Measurements from ENCODE around the gene GPC5. TPM values are rescaled to one million over a fixed set of nuclear protein-coding genes. Genes with fewer than 3 reads are reported as not detected.

The GPC5 gene
- polyA plus RNA-seq, 3 donors = 0.04 to 1.0 TPM; not detected in 1

- WGBS, 3 donors = 20 to 39% (median 29%) methylated on average over 7 of the region's 7 CpGs
- no peak overlapping the region for H3K27ac ChIP-seq (ENCODE audit: low read depth, low read length)
These were observed 548.2 kb downstream of the GPC5 start for GRCh38 chr13:91946498-91947070.

GRCh38 chr13:91948736-91949135, 550.3 kb downstream of the GPC5 start:
- no peak overlapping the region for H3K27ac ChIP-seq (ENCODE audit: low read depth, low read length)
- WGBS, 3 donors = 67 to 88% (median 72%) methylated on average over 1 of the region's 1 CpG

- no peak overlapping the region for H3K27ac ChIP-seq (ENCODE audit: low read depth, low read length)
- 90 to 100% (median 94%) methylated on average over 1 of the region's 1 CpG for WGBS, 3 donors
These were observed 552.4 kb downstream of the GPC5 start for GRCh38 chr13:91950803-91951202.

- 71 to 93% (median 86%) methylated on average over 1 of the region's 1 CpG for WGBS, 3 donors
- no peak overlapping the region for H3K27ac ChIP-seq (ENCODE audit: low read depth, low read length)
These were observed 557.3 kb downstream of the GPC5 start for GRCh38 chr13:91955546-91956355.

- 6 to 69% (median 65%) methylated on average over 1 of the region's 1 CpG for WGBS, 3 donors
- no peak overlapping the region for H3K27ac ChIP-seq (ENCODE audit: low read depth, low read length)
These were observed 562.5 kb downstream of the GPC5 start for GRCh38 chr13:91960947-91961346.

GRCh38 chr13:91962946-91963345, 564.5 kb downstream of the GPC5 start:
- no peak overlapping the region for H3K27ac ChIP-seq (ENCODE audit: low read depth, low read length)

- no peak overlapping the region for H3K27ac ChIP-seq (ENCODE audit: low read depth, low read length)
- WGBS, 3 donors = 56 to 69% (median 65%) methylated on average over 2 of the region's 2 CpGs
These were observed 567.1 kb downstream of the GPC5 start for GRCh38 chr13:91965511-91965910.

- H3K27ac ChIP-seq (ENCODE audit: low read depth, low read length) = no peak overlapping the region
These were observed 580.1 kb downstream of the GPC5 start for GRCh38 chr13:91978571-91978970.

- H3K27ac ChIP-seq (ENCODE audit: low read depth, low read length) = no peak overlapping the region
- 37 to 78% (median 71%) methylated on average over 4 of the region's 4 CpGs for WGBS, 3 donors
These were observed 588.5 kb downstream of the GPC5 start for GRCh38 chr13:91986761-91987483.

GRCh38 chr13:91988331-91988730, 589.9 kb downstream of the GPC5 start:
- WGBS, 3 donors = 76 to 86% (median 80%) methylated on average over 3 of the region's 3 CpGs
- H3K27ac ChIP-seq (ENCODE audit: low read depth, low read length) = no peak overlapping the region

- no peak overlapping the region for H3K27ac ChIP-seq (ENCODE audit: low read depth, low read length)
- 69 to 84% (median 71%) methylated on average over 3 of the region's 3 CpGs for WGBS, 3 donors
These were observed 614.4 kb downstream of the GPC5 start for GRCh38 chr13:92012787-92013186.

GRCh38 chr13:92017737-92018136, 619.3 kb downstream of the GPC5 start:
- no peak overlapping the region for H3K27ac ChIP-seq (ENCODE audit: low read depth, low read length)
- WGBS, 3 donors = 87 to 94% (median 93%) methylated on average over 13 of the region's 13 CpGs

GRCh38 chr13:92028695-92029094, 630.3 kb downstream of the GPC5 start:
- H3K27ac ChIP-seq (ENCODE audit: low read depth, low read length) = no peak overlapping the region

- WGBS, 3 donors = 90 to 92% (median 91%) methylated on average over 4 of the region's 4 CpGs
- no peak overlapping the region for H3K27ac ChIP-seq (ENCODE audit: low read depth, low read length)
These were observed 631.2 kb downstream of the GPC5 start for GRCh38 chr13:92029641-92030040.

- WGBS, 3 donors = 76 to 88% (median 79%) methylated on average over 2 of the region's 2 CpGs
- no peak overlapping the region for H3K27ac ChIP-seq (ENCODE audit: low read depth, low read length)
These were observed 640.5 kb downstream of the GPC5 start for GRCh38 chr13:92038905-92039304.

GRCh38 chr13:92042522-92042921, 644.1 kb downstream of the GPC5 start:
- 55 to 75% (median 73%) methylated on average over 4 of the region's 4 CpGs for WGBS, 3 donors
- no peak overlapping the region for H3K27ac ChIP-seq (ENCODE audit: low read depth, low read length)

GRCh38 chr13:92044351-92044750, 645.9 kb downstream of the GPC5 start:
- H3K27ac ChIP-seq (ENCODE audit: low read depth, low read length) = no peak overlapping the region
- whole genome bisulfite sequencing, 3 donors = 49 to 78% (median 67%) methylated on average over 3 of the region's 3 CpGs

- H3K27ac ChIP-seq (ENCODE audit: low read depth, low read length) = no peak overlapping the region
These were observed 656.0 kb downstream of the GPC5 start for GRCh38 chr13:92054389-92054788.

- 27 to 59% (median 56%) methylated on average over 4 of the region's 4 CpGs for WGBS, 3 donors
- H3K27ac ChIP-seq (ENCODE audit: low read depth, low read length) = no peak overlapping the region
These were observed 676.2 kb downstream of the GPC5 start for GRCh38 chr13:92074658-92075057.
